ENCODE results near the gene TOR2A. TPM values are rescaled to one million over a fixed set of nuclear protein-coding genes. Genes with fewer than 3 reads are reported as not detected.
A peak's percentile ranks its signal among the peaks of the same experiment; 100 is the strongest.

TOR2A gene
- total and polyA plus RNA-seq, 2 of the 8 experiments (the other 6 are each of a cell fraction or from before 2014, with no cell fraction given), result 18.7 to 24.9 TPM

GRCh38 chr9:127754099-127755060, 19.3 kb upstream of the TOR2A start (continued):
- TF ChIP-seq E2F6 (IDR thresholded peaks at IDR 0.05) (no peak), TCF12 (IDR thresholded peaks at IDR 0.05; ENCODE audit: low read depth, low read length) (no peak), RBBP5 (IDR thresholded peaks at IDR 0.05; ENCODE audit: borderline replicate concordance, low read depth, low read length) (peak; percentile 47; the same call in 1 of the 2 replicates), TAF7 (optimal IDR thresholded peaks at IDR 0.05; ENCODE audit: borderline replicate concordance, low read depth, low read length) (peak; percentile 42), BCL11A (IDR thresholded peaks at IDR 0.05; ENCODE audit: low read depth in 2 of 2, low read length in 2 of 2) (no peak), KDM1A (IDR thresholded peaks at IDR 0.05; ENCODE audit: borderline replicate concordance, low read length) (0 out of 2 replicates have a peak, but pooled peaks have one; percentile 48), PHF8 (conservative IDR thresholded peaks at IDR 0.05; ENCODE audit: low read depth, low read length) (0 out of 2 replicates have a peak, but pooled peaks have one; percentile 24), GTF2F1 (IDR thresholded peaks at IDR 0.05; ENCODE audit: borderline replicate concordance, low read depth, low read length) (no peak), RXRA (IDR thresholded peaks at IDR 0.05; ENCODE audit: insufficient read depth, low read depth, low read length) (no peak), KDM4A (IDR thresholded peaks at IDR 0.05; ENCODE audit: low read depth, low read length, severe bottlenecking) (peak; percentile 94), CHD2 (IDR thresholded peaks at IDR 0.05; ENCODE audit: low read length) (no peak)
